ENCODE results near the gene AP1AR. TPM values are rescaled to one million over a fixed set of nuclear protein-coding genes. Genes with fewer than 3 reads are reported as not detected.

The AP1AR gene
- total RNA-seq, 1 experiment from 2014 or later: 16.2 TPM

GRCh38 chr4:112222219-112222955 lies 9.2 kb upstream of the AP1AR start:
- DNase-seq (ENCODE audit: low read depth): no peak

DNA sequence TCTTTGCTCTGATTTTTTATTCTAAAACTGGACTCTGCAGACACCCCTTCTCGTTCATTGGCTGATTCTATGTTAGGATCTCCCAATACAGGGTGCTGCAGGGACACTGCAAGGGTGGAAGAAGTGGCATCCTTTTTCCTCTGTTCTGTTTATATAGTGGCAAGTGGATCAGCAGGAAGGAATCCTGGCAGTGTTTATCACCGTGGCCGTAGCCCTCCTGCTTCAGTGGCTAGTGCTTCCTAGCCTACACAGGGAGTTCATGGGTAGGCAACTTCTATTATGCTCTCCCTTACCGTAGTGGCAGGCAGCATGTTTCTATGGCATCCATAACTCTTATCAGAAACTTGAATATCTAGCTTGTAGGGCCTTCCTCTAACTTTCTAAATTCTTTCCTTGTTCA lies 6.4 kb upstream of the AP1AR start:
- DNase-seq (ENCODE audit: low read depth): no peak

DNA sequence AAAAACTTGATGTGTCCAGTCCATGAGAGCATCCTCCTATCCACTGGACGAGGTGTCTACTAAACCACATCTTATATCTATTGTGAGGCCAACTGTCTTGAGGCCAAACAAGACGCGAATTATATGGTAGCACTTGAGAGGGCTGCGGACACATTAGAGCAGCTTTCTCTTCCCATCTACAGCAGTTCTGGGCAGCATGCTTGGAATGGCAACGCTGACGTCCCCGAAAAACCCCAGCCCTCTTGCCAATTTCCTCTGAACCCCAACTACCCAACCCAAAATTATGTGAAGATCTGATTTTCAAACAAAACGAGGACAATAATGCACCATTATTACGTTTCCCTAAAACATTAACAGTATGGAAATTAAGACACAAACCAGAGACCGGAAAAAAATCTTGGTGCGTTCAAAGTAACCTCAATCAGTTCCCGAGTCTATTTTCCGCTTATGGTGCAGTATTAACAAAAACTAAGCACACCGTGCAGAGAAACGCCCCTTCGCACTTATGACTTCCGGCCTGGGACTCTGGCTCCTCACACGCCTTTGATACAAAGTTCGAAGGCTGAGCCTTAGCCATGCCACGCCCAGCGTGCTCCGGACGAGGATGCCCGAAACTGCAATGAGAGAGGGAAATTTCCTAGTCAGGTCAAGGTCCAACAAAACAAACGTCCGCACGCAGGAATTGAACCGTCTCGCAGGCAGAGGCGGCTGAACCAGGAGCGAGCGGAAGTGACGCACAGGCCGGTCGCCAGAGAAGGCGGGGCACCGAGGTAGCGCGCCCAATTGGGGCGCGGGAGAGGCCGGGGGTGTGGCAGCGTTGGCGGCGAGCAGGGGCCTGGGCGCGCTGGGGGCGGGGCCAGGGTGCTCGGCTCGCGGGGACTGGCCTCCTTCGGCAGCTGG lies 458 bp upstream of the AP1AR start:
- DNase-seq (ENCODE audit: low read depth): peak; percentile 94

- DNase-seq (ENCODE audit: low read depth): peak; percentile 73
Observed at GRCh38 chr4:112234952-112235609, 3.5 kb downstream of the AP1AR start.

- DNase-seq (ENCODE audit: low read depth): no peak
Observed at GRCh38 chr4:112236040-112236439, 4.5 kb downstream of the AP1AR start.

- no peak for DNase-seq (ENCODE audit: low read depth)
Observed at GRCh38 chr4:112238833-112239232, 7.2 kb downstream of the AP1AR start.

- no peak for DNase-seq (ENCODE audit: low read depth)
Observed at GRCh38 chr4:112245383-112245782, 13.8 kb downstream of the AP1AR start.

DNA sequence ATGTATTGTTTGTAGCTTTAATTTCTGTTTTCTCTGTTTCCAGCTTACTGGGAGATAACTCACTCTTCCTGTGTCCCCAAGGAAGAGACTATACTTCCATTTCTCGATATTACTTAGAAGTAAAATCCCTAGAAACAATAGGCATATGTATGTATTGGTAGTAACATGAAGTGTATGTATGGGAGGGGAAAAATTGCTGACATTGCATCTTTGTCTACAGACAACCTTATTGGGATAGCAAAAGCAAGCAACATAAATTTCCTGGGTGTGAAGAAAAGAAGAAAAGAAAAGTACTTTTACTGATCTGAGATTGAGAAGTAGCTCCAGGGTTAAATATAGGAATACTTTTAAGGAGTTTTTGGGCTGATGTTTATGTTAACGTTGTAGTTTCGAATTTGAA lies 15.4 kb downstream of the AP1AR start:
- DNase-seq (ENCODE audit: low read depth): no peak

DNA sequence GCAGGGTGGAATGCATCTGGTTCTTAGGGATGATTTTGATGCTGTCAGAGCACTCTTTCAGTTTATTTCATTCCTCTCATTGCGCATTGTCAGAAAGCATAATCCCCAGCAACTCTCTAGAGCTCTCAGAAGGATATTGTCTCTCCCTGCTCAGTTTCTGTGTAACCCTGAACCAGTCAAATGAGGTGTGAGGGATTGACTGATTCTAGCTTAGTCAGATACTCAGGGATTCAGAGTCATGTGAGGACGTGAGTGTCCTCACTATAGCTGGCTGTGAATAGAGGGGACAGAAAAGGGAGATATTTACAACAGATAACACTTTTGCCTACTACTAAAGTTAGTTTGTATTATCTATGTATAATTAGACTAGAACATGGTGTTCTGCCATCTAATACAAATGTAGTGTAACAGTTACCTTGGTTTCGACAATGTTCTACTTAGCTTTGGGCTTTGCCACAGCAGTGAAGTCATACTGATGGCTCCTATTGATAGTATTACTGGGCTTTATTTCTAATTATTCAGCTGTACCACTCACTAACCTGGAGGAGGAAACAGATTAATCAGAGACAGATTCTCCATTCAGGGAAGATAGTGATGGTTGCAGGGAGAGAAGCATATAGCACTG lies 19.5 kb downstream of the AP1AR start:
- DNase-seq (ENCODE audit: low read depth): no peak

DNA sequence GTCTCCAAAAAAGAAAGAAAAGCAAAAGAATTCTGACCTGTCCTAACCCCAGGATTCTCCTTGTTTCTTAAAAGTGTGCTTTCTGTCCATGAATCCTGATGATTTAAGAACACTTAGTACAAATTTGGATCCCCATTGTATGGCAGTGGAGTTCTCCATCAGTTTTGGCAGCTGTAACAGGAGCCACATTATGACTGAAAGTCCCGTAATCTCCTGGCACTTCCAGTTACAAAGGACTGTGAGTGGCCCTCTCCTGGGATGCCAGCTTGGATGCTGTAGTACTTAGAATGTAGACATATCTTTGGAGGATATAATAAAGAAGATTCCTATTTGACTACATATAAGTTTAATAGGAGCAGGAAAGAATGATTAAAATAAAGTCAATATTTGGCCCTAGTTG lies 20.6 kb downstream of the AP1AR start:
- DNase-seq (ENCODE audit: low read depth): no peak

GRCh38 chr4:112253382-112254000 lies 21.9 kb downstream of the AP1AR start:
- no peak for DNase-seq (ENCODE audit: low read depth)

DNA sequence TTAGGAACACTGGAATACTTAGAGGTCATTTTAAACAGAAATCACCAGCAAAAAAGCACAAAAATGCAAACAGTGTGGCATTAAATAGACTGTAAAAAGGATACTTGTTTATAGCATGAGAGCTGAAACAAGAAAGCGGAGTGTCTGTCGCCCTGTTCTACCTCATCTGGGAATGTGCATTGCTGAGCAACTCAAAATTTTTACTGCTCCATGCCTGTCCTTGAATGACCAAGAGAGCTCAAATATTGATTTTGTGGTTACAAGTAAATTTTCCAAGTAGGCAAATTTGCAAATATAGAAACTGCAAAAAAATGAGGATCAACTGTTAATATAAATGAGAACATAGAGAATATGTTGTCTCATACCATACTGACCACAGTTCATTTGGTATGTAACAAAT lies 25.5 kb downstream of the AP1AR start:
- no peak for DNase-seq (ENCODE audit: low read depth)

DNA sequence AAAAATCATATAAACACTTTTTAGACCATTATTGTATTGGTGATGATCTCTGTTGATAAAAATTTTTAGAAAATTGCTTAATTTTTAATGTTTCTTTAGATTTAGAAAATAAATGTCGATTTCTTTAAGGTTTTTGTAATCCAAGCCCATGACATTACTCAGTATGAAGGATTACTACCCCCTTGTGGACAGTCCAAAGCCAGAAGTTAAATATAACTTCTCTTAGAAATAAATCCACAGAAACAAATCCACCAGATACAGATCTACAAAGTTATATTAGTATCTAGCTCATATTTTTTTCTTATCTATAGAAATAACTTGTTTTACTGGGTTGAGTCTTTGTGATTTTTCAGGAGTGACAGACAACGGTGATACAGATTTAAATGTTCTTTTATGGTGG lies 35.2 kb downstream of the AP1AR start:
- DNase-seq (ENCODE audit: low read depth): peak; percentile 20

GRCh38 chr4:112270051-112270450 lies 38.5 kb downstream of the AP1AR start:
- DNase-seq (ENCODE audit: low read depth): no peak

DNA sequence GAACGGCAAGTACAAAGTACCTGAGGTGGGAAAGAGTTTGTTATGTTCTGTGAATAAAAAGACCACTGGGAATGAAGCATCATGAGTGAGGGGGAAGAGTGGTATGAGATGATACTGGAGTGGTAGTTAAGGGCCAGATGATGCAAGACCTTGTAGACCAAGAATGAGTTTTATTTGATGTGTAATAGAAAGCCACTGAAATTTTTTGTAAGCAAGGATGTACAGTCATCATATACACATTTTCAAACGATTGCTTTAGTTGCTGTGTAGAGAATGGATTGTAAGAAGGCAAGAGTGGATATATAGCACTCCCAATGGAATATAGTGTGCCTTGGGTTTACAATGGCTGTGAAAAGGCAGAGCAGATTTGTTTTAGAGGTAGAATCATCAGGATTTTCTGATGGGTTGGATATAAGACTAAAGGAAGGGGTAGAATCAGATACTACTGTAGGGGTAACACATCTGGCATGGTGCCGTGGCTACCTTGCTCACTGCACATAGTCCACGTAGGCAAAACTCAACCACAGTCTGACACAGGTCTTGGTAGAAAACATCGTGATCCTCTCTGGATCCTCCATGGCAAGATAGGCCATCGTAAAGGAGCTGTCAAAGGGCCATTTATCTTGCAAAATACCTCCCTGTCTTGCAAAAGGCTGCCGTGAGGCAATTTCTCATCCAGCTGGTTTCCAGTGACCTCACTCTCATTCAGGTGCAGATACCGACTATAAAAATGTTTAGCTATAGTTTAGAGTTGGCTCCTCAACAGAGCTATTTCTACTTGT lies 39.2 kb downstream of the AP1AR start:
- DNase-seq (ENCODE audit: low read depth): peak; percentile 28

DNA sequence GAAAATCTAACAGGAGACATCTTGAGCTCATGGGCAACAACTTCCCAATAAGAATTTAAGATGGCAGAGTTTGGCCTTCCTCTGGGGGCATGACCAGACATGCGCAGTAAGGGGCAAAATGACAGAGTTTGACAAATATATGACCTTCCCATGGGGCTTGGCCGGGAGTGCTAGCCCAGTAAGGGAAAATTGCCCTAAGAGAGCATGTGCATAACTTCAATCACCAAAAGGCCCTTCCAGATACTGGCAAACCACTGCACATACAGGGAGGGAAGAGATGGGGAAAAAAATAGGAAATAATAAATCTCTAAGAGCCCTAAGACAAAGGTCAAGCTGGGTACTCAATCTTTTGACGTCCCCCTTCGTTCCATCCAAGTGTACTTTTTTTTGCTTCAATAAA lies 40.7 kb downstream of the AP1AR start:
- no peak for DNase-seq (ENCODE audit: low read depth)

GRCh38 chr4:112274959-112275358 lies 43.4 kb downstream of the AP1AR start:
- DNase-seq (ENCODE audit: low read depth): no peak

GRCh38 chr4:112276113-112276512 lies 44.5 kb downstream of the AP1AR start:
- DNase-seq (ENCODE audit: low read depth): no peak

- no peak for DNase-seq (ENCODE audit: low read depth)
Observed at GRCh38 chr4:112277220-112277619, 45.6 kb downstream of the AP1AR start.

- DNase-seq (ENCODE audit: low read depth): no peak
Observed at GRCh38 chr4:112277705-112278448, 46.3 kb downstream of the AP1AR start.
